ENCODE results near the gene MEF2B.

GRCh38 chr19:19109601-19110000, 60.5 kb downstream of the MEF2B start:
- TF ChIP-seq CTCF (IDR thresholded peaks at IDR 0.05 in 8 of 11, conservative IDR thresholded peaks at IDR 0.05 in 3 of 11): no peak
- no peak for TF ChIP-seq POLR2A (IDR thresholded peaks at IDR 0.05)
- TF ChIP-seq POLR2AphosphoS5 (IDR thresholded peaks at IDR 0.05): no peak

Measured in spleen (tissue), 7 donors.